Heart left ventricle (tissue), 13 donors: ENCODE data around the gene BRINP1.

ENCODE experiments used
- POLR2A ChIP-seq, 2 donors: fragments of 450-650 bp; IDR thresholded peaks; one replicate each; pipeline ENCODE4 v1.6.1; 2017; ENCODE audit warnings: antibody characterized with exemption in 2 of 2, mild to moderate bottlenecking in 2 of 2, moderate library complexity in 2 of 2
- TF ChIP-seq, protein P1 (sequence below), 12 donors: fragments of 200-600 bp; sonication (generic) in 4 of 12; IDR thresholded peaks; one replicate each; pipeline versions ENCODE4 v1.5.0 to v1.8.0; 2018 to 2022; ENCODE audit warnings: antibody characterized with exemption in 12 of 12, mild to moderate bottlenecking in 5 of 12
- donor health status: ischemic (EF 13 %, LVEDD 7.1; RV severe dilation, severe dysfunction).
- donor health status: DM: no; HTN: yes; CAD: no.
- donor health status: DM: no; HTN: no; CAD: no.
- donor health status: ischemic (EF 25% LVEDD 6.9; RV normal size, moderate dysfunction).
- donor health status: ischemic (EF 25% LVEDD 5.7; RV mildly dilated, moderate dysfunction).
- donor health status: ischemic (EF 35%, LVEDD 5.7; RV mildly dilated, moderate dysfunction).
- donor health status: nonischemic (EF 11% LVEDD 7.7; RV severe dilation, severe dysfunction).
- donor health status: DM: yes; HTN: yes; CAD: no.
- donor health status: PGD.
- donor health status: ischemic (EF 29% LVEDD 5.4; RV normal size, mild dysfunction).
- donor health status: nonischemic (EF 23%, LVEDD 6.1; RV moderate dilation, normal function).

- TF ChIP-seq, protein P1, sequence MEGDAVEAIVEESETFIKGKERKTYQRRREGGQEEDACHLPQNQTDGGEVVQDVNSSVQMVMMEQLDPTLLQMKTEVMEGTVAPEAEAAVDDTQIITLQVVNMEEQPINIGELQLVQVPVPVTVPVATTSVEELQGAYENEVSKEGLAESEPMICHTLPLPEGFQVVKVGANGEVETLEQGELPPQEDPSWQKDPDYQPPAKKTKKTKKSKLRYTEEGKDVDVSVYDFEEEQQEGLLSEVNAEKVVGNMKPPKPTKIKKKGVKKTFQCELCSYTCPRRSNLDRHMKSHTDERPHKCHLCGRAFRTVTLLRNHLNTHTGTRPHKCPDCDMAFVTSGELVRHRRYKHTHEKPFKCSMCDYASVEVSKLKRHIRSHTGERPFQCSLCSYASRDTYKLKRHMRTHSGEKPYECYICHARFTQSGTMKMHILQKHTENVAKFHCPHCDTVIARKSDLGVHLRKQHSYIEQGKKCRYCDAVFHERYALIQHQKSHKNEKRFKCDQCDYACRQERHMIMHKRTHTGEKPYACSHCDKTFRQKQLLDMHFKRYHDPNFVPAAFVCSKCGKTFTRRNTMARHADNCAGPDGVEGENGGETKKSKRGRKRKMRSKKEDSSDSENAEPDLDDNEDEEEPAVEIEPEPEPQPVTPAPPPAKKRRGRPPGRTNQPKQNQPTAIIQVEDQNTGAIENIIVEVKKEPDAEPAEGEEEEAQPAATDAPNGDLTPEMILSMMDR (IDR thresholded peaks at IDR 0.05) = no peak
- no peak for TF ChIP-seq POLR2A (IDR thresholded peaks at IDR 0.05)
These were observed 2.1 kb downstream of the BRINP1 start for GRCh38 chr9:119366909-119367682.
